GM23338 (cell line): ENCODE results near the gene GFRA3. TPM values are rescaled to one million over a fixed set of nuclear protein-coding genes. Genes with fewer than 3 reads are reported as not detected.

Experiments used
- ATAC-seq: fragments of 200-7000 bp; cut with Tn5 transposase; 3 replicates; pipeline ENCODE4 v1.9.1; 2020
- DNase-seq: peaks from one replicate; pipeline ENCODE4 v3.0.0-alpha.2; 2015; ENCODE audit warnings: low spot score
- H2AFZ ChIP-seq: fragments of 200-600 bp; sonication (generic); 2 replicates; pipeline ENCODE4 v1.8.0; 2016; ENCODE audit warnings: antibody characterized with exemption, mild to moderate bottlenecking, moderate library complexity
- H3F3A ChIP-seq: fragments of 200-600 bp; sonication (generic); replicated peaks from 2 replicates; pipeline ENCODE4 v1.8.0; 2017; ENCODE audit warnings: antibody characterized with exemption, mixed run types, low read depth
- H3K27ac ChIP-seq: fragments of 200-600 bp; sonication (generic); 2 replicates; pipeline ENCODE4 v1.6.1; 2016; ENCODE audit warnings: low read depth
- H3K27me3 ChIP-seq: fragments of 200-600 bp; sonication (generic); 2 replicates; pipeline ENCODE4 v1.8.0; 2016; ENCODE audit warnings: mild to moderate bottlenecking, mixed run types, moderate library complexity; ENCODE audit not compliant: insufficient read depth
- H3K36me3 ChIP-seq: fragments of 200-600 bp; sonication (generic); 2 replicates; pipeline ENCODE4 v1.8.0; 2016; ENCODE audit warnings: mild to moderate bottlenecking; ENCODE audit not compliant: insufficient read depth
- H3K4me1 ChIP-seq: fragments of 200-600 bp; sonication (generic); 2 replicates; pipeline ENCODE4 v1.8.0; 2016; ENCODE audit warnings: mild to moderate bottlenecking, moderate library complexity; ENCODE audit not compliant: insufficient read depth
- H3K4me2 ChIP-seq: fragments of 200-600 bp; sonication (generic); 2 replicates; pipeline ENCODE4 v1.7.1; 2017; ENCODE audit warnings: mixed run types
- H3K4me3 ChIP-seq: fragments of 200-600 bp; sonication (generic); 2 replicates; pipeline ENCODE4 v1.6.1; 2016; ENCODE audit warnings: mixed run types
- H3K79me2 ChIP-seq: fragments of 200-600 bp; sonication (generic); replicated peaks from 2 replicates; pipeline ENCODE4 v1.8.0; 2017; ENCODE audit warnings: mild to moderate bottlenecking; ENCODE audit not compliant: insufficient read depth
- H3K9me2 ChIP-seq: fragments of 200-600 bp; sonication (generic); 2 replicates; pipeline ENCODE4 v1.8.0; 2017; ENCODE audit not compliant: insufficient read depth
- H4K20me1 ChIP-seq: fragments of 200-600 bp; sonication (generic); replicated peaks from 2 replicates; pipeline ENCODE4 v1.8.0; 2017; ENCODE audit warnings: mild to moderate bottlenecking; ENCODE audit not compliant: insufficient read depth
- H3K27ac Mint-ChIP-seq: 2 replicates; pipeline ENCODE4 v1.8.0; 2020; ENCODE audit warnings: inconsistent platforms, mild to moderate bottlenecking, moderate library complexity, mixed read lengths
- H3K27me3 Mint-ChIP-seq: 3 replicates; pipeline ENCODE4 v1.8.0; 2022; ENCODE audit warnings: low read depth, mild to moderate bottlenecking, moderate library complexity, mixed read lengths, inconsistent platforms; ENCODE audit not compliant: insufficient read depth, poor library complexity
- H3K36me3 Mint-ChIP-seq: 3 replicates; pipeline ENCODE4 v1.8.0; 2021; ENCODE audit warnings: low read depth, mild to moderate bottlenecking, inconsistent platforms, moderate library complexity, mixed read lengths
- H3K4me1 Mint-ChIP-seq: 3 replicates; pipeline ENCODE4 v1.8.0; 2020; ENCODE audit warnings: mild to moderate bottlenecking, inconsistent platforms, mixed read lengths
- H3K4me3 Mint-ChIP-seq: 3 replicates; pipeline ENCODE4 v1.8.0; 2021; ENCODE audit warnings: moderate library complexity, mild to moderate bottlenecking, inconsistent platforms, mixed read lengths
- H3K9me3 Mint-ChIP-seq: 3 replicates; pipeline ENCODE4 v1.8.0; 2020; ENCODE audit warnings: moderate library complexity, mild to moderate bottlenecking, inconsistent platforms, mixed read lengths
- EZH2 ChIP-seq: fragments of 200-600 bp; sonication (generic); IDR thresholded peaks from one replicate; pipeline ENCODE4 v1.8.0; 2017; ENCODE audit warnings: antibody characterized with exemption, mild to moderate bottlenecking, low read depth; ENCODE audit not compliant: unreplicated experiment
- EZH2phosphoT487 ChIP-seq: fragments of 200-600 bp; sonication (generic); IDR thresholded peaks from one replicate; pipeline ENCODE4 v1.8.1; 2018; ENCODE audit warnings: antibody characterized with exemption; ENCODE audit not compliant: unreplicated experiment
- JUNB ChIP-seq: IDR thresholded peaks from one replicate; pipeline ENCODE4 v1.6.1; 2016; ENCODE audit warnings: antibody characterized with exemption; ENCODE audit not compliant: unreplicated experiment
- NANOG ChIP-seq: IDR thresholded peaks from 2 replicates; pipeline ENCODE4 v1.6.1; 2016; ENCODE audit warnings: antibody characterized with exemption, borderline replicate concordance
- STAT1 ChIP-seq: IDR thresholded peaks from one replicate; pipeline ENCODE4 v1.6.1; 2016; ENCODE audit warnings: antibody characterized with exemption; ENCODE audit not compliant: unreplicated experiment
- ZNF114 ChIP-seq: fragments of 250-450 bp; sonication (Bioruptor Pico); IDR thresholded peaks from 2 replicates; pipeline ENCODE4 v1.5.0; 2020; ENCODE audit warnings: mild to moderate bottlenecking, moderate library complexity
- polyA plus RNA-seq: library from polyadenylated mRNA; unstranded; fragments of >200 nt; fragmentation: Nextera tagmentation; extraction: Ambion mirVana; gene quantifications from 2 replicates; pipeline ENCODE4 v1.2.1, GENCODE V29; 2016
- total RNA-seq: library from RNA; depleted of rRNA; stranded (reverse); fragments of >200 nt; shearing (Covaris generic); gene quantifications from 2 replicates; pipeline ENCODE4 v1.2.3, GENCODE V29; 2014
- TF ChIP-seq, protein P1 (sequence below): IDR thresholded peaks from one replicate; pipeline ENCODE4 v1.6.1; 2018; ENCODE audit warnings: antibody characterized with exemption; ENCODE audit not compliant: unreplicated experiment
- TF ChIP-seq, protein P2 (sequence below): fragments of 250-450 bp; sonication (Bioruptor Pico); IDR thresholded peaks from 2 replicates; pipeline ENCODE4 v1.5.0; 2020; ENCODE audit warnings: mild to moderate bottlenecking, moderate library complexity

Gene GFRA3
- total and polyA plus RNA-seq, 2 experiments from 2014 or later: 1.1 TPM

DNA sequence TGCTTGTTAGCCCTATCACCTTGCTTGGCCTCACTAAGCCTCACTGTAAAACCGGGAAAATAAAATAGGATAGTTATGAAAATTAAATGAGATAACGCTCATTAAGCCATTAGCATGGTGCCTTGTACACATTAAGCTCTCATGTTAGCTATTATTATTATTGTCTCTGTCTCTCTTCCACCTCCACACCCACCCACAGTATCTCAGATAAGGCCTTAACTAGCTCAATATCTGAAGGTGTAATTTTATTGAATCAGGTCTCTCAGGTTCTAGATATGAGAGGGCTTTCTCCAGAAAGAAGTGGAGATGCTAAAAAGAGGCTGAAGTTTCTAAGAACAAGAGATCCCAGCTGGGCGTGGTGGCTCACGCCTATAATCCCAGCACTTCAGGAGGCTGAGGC lies 27.6 kb downstream of the GFRA3 start:
- Histone ChIP-seq H2AFZ (no peak overlapping the region), H3K4me2 (no peak overlapping the region), H3K27ac (no peak overlapping the region), H3K9me2 (no peaks in the 10 kb centered on the region; the same call in 1 of the 2 replicates), H3K27me3 (peaks cover 24% of the 10 kb centered on the region), H4K20me1 (no peaks in the 10 kb centered on the region), H3K36me3 (no peaks in the 10 kb centered on the region), H3F3A (0 out of 2 replicates have a peak, but pooled peaks cover 4% of the 10 kb centered on the region), H3K4me3 (no peak overlapping the region), H3K79me2 (no peaks in the 10 kb centered on the region), H3K4me1 (peaks cover 9% of the 10 kb centered on the region)
- no peak overlapping the region for H3K27ac Mint-ChIP-seq
- no peak overlapping the region for H3K4me3 Mint-ChIP-seq
- ATAC-seq (no peak), DNase-seq (no peak)
- peaks cover 19% of the 10 kb centered on the region for H3K4me1 Mint-ChIP-seq
- TF ChIP-seq ZNF114: no peak
- TF ChIP-seq NANOG: no peak
- TF ChIP-seq, protein P1, sequence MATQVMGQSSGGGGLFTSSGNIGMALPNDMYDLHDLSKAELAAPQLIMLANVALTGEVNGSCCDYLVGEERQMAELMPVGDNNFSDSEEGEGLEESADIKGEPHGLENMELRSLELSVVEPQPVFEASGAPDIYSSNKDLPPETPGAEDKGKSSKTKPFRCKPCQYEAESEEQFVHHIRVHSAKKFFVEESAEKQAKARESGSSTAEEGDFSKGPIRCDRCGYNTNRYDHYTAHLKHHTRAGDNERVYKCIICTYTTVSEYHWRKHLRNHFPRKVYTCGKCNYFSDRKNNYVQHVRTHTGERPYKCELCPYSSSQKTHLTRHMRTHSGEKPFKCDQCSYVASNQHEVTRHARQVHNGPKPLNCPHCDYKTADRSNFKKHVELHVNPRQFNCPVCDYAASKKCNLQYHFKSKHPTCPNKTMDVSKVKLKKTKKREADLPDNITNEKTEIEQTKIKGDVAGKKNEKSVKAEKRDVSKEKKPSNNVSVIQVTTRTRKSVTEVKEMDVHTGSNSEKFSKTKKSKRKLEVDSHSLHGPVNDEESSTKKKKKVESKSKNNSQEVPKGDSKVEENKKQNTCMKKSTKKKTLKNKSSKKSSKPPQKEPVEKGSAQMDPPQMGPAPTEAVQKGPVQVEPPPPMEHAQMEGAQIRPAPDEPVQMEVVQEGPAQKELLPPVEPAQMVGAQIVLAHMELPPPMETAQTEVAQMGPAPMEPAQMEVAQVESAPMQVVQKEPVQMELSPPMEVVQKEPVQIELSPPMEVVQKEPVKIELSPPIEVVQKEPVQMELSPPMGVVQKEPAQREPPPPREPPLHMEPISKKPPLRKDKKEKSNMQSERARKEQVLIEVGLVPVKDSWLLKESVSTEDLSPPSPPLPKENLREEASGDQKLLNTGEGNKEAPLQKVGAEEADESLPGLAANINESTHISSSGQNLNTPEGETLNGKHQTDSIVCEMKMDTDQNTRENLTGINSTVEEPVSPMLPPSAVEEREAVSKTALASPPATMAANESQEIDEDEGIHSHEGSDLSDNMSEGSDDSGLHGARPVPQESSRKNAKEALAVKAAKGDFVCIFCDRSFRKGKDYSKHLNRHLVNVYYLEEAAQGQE: no peak
- peaks cover 20% of the 10 kb centered on the region for H3K27me3 Mint-ChIP-seq
- H3K36me3 Mint-ChIP-seq: no peaks in the 10 kb centered on the region
- no peaks in the 10 kb centered on the region for H3K9me3 Mint-ChIP-seq

DNA sequence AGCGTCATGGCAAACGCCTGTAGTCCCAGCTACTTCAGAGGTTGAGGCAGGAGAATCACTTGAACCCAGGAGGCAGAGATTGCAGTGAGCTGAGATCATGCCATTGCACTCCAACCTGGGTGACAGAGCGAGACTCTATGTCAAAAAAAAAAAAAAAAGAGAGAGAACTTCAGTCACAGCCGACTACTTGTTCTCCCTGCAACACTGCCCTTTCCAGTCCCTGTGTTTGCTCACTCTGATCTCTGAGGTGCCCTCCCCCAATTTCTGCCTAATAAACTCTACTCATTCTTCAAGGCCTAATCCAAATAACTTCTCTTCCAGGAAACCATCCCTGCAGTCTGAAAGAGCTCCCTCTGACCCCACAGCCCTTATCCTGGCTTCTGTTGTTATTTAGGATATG lies 28.1 kb downstream of the GFRA3 start:
- peaks cover 9% of the 10 kb centered on the region for H3K4me1 ChIP-seq
- peaks cover 21% of the 10 kb centered on the region for H3K4me1 Mint-ChIP-seq
- ATAC-seq (no peak), DNase-seq (no peak)
- H3F3A ChIP-seq: peaks cover 6% of the 10 kb centered on the region; the same call in 1 of the 2 replicates
- H3K4me2 ChIP-seq: no peak overlapping the region
- H4K20me1 ChIP-seq: no peaks in the 10 kb centered on the region
- H3K9me2 ChIP-seq: no peaks in the 10 kb centered on the region; the same call in 1 of the 2 replicates
- H3K27me3 Mint-ChIP-seq: peaks cover 24% of the 10 kb centered on the region
- H3K27ac Mint-ChIP-seq: no peak overlapping the region
- no peak overlapping the region for H2AFZ ChIP-seq
- no peaks in the 10 kb centered on the region for H3K36me3 Mint-ChIP-seq
- no peaks in the 10 kb centered on the region for H3K79me2 ChIP-seq
- H3K9me3 Mint-ChIP-seq: no peaks in the 10 kb centered on the region
- H3K27ac ChIP-seq: no peak overlapping the region
- H3K36me3 ChIP-seq: no peaks in the 10 kb centered on the region
- no peak overlapping the region for H3K4me3 ChIP-seq
- no peak overlapping the region for H3K4me3 Mint-ChIP-seq
- peaks cover 29% of the 10 kb centered on the region for H3K27me3 ChIP-seq
- TF ChIP-seq, protein P2, sequence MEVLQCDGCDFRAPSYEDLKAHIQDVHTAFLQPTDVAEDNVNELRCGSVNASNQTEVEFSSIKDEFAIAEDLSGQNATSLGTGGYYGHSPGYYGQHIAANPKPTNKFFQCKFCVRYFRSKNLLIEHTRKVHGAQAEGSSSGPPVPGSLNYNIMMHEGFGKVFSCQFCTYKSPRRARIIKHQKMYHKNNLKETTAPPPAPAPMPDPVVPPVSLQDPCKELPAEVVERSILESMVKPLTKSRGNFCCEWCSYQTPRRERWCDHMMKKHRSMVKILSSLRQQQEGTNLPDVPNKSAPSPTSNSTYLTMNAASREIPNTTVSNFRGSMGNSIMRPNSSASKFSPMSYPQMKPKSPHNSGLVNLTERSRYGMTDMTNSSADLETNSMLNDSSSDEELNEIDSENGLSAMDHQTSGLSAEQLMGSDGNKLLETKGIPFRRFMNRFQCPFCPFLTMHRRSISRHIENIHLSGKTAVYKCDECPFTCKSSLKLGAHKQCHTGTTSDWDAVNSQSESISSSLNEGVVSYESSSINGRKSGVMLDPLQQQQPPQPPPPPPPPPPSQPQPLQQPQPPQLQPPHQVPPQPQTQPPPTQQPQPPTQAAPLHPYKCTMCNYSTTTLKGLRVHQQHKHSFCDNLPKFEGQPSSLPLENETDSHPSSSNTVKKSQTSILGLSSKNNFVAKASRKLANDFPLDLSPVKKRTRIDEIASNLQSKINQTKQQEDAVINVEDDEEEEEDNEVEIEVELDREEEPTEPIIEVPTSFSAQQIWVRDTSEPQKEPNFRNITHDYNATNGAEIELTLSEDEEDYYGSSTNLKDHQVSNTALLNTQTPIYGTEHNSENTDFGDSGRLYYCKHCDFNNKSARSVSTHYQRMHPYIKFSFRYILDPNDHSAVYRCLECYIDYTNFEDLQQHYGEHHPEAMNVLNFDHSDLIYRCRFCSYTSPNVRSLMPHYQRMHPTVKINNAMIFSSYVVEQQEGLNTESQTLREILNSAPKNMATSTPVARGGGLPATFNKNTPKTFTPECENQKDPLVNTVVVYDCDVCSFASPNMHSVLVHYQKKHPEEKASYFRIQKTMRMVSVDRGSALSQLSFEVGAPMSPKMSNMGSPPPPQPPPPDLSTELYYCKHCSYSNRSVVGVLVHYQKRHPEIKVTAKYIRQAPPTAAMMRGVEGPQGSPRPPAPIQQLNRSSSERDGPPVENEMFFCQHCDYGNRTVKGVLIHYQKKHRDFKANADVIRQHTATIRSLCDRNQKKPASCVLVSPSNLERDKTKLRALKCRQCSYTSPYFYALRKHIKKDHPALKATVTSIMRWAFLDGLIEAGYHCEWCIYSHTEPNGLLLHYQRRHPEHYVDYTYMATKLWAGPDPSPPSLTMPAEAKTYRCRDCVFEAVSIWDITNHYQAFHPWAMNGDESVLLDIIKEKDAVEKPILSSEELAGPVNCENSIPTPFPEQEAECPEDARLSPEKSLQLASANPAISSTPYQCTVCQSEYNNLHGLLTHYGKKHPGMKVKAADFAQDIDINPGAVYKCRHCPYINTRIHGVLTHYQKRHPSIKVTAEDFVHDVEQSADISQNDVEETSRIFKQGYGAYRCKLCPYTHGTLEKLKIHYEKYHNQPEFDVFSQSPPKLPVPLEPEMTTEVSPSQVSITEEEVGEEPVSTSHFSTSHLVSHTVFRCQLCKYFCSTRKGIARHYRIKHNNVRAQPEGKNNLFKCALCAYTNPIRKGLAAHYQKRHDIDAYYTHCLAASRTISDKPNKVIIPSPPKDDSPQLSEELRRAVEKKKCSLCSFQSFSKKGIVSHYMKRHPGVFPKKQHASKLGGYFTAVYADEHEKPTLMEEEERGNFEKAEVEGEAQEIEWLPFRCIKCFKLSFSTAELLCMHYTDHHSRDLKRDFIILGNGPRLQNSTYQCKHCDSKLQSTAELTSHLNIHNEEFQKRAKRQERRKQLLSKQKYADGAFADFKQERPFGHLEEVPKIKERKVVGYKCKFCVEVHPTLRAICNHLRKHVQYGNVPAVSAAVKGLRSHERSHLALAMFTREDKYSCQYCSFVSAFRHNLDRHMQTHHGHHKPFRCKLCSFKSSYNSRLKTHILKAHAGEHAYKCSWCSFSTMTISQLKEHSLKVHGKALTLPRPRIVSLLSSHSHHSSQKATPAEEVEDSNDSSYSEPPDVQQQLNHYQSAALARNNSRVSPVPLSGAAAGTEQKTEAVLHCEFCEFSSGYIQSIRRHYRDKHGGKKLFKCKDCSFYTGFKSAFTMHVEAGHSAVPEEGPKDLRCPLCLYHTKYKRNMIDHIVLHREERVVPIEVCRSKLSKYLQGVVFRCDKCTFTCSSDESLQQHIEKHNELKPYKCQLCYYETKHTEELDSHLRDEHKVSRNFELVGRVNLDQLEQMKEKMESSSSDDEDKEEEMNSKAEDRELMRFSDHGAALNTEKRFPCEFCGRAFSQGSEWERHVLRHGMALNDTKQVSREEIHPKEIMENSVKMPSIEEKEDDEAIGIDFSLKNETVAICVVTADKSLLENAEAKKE (CRISPR knock-in tag): no peak
- TF ChIP-seq NANOG (no peak), EZH2 (no peak), JUNB (no peak), STAT1 (no peak), EZH2phosphoT487 (no peak)
- TF ChIP-seq, protein P1: no peak
